ENCODE results near the gene MEX3D. TPM values are rescaled to one million over a fixed set of nuclear protein-coding genes. Genes with fewer than 3 reads are reported as not detected.

MEX3D gene
- total and polyA plus RNA-seq, 2 donors (not counting 1 experiment from before 2014, with no cell fraction given) = 0.73 to 3.0 TPM

DNA sequence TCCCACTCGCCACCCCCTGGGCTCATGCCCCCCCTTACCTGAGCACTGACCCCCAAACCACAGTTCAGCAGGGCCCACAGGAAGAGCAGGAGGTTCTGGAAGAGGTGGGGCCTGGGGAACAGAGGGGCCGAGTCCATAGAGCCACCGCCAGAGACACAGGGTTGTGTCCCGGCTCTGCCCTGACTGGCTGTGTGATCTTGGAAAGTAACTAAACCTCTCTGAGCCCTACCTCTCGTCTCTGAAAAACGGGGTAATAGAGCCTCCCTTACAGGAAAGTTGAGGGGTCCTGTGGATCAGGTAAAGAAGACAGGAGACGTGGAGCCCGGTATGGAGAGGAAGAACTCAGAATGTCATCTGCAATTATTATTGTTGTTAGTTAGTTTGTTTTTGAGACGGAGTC lies 57.3 kb downstream of the MEX3D start:
- peaks cover 21 to 22% of the 10 kb centered on the region in 2 donors for H3K4me1 ChIP-seq (ENCODE audit: control insufficient read depth in 2 of 2, insufficient read depth in 2 of 2, low read length in 2 of 2)
- no peaks in the 10 kb centered on the region for H4K20me1 ChIP-seq (ENCODE audit: control insufficient read depth, insufficient read depth, low read length, poor library complexity, severe bottlenecking)
- no peaks in the 10 kb centered on the region for H3K79me2 ChIP-seq (ENCODE audit: control insufficient read depth, insufficient read depth, low read length)
- DNase-seq (no peak), ATAC-seq (ENCODE audit: low read depth) (no peak)
- ChIA-PET CTCF (no interaction called here), POLR2A (no interaction called here)
- H3K9me3 Mint-ChIP-seq (ENCODE audit: insufficient read depth) = no peaks in the 10 kb centered on the region
- H3K27me3 ChIP-seq (replicated peaks in 1 of 4; ENCODE audit: control extremely low read depth in 1 of 4, control insufficient read depth in 3 of 4, insufficient read depth in 4 of 4, low read length in 3 of 4) = peaks cover 0 to 75% (median 17%) of the 10 kb centered on the region in 4 experiments
- H3K36me3 ChIP-seq (replicated peaks in 1 of 2; ENCODE audit: control extremely low read depth in 1 of 2, control insufficient read depth in 1 of 2, extremely low read depth in 1 of 2, insufficient read depth in 2 of 2, low read length in 1 of 2) = no peaks in the 10 kb centered on the region
- H3K4me3 ChIP-seq (ENCODE audit: control extremely low read depth in 1 of 5, extremely low read depth in 1 of 5, insufficient read depth in 1 of 5, low read depth in 2 of 5, low read length in 4 of 5) = no peak overlapping the region
- peaks cover 0 to 48% (median 7%) of the 10 kb centered on the region in 3 donors for H3K9me3 ChIP-seq (ENCODE audit: control extremely low read depth in 1 of 3, control insufficient read depth in 2 of 3, insufficient read depth in 1 of 3, low read length in 2 of 3)
- H3K27ac Mint-ChIP-seq = no peak overlapping the region
- intact Hi-C loops (cut with micrococcal nuclease) = no loop called here
- peaks cover 11% of the 10 kb centered on the region for H3K4me1 Mint-ChIP-seq
- WGBS (ENCODE audit: insufficient coverage) = 57% methylated on average over 5 of the region's 9 CpGs
- H3K4me3 Mint-ChIP-seq = no peak overlapping the region
- no peak overlapping the region for H3K9ac ChIP-seq (ENCODE audit: low read length)
- H3K4me2 ChIP-seq (replicated peaks; ENCODE audit: low read depth, low read length, poor library complexity, severe bottlenecking) = no peak overlapping the region
- H2AFZ ChIP-seq (ENCODE audit: insufficient read depth, low read depth, low read length, poor library complexity, severe bottlenecking) = no peak overlapping the region
- no peak overlapping the region for H3K27ac ChIP-seq (ENCODE audit: low read length in 2 of 2)
- no peak for TF ChIP-seq EZH2 (IDR thresholded peaks at IDR 0.05; ENCODE audit: borderline replicate concordance, insufficient read depth, low read depth, low read length, poor library complexity, severe bottlenecking)
- H3K27me3 Mint-ChIP-seq = peaks cover 37% of the 10 kb centered on the region

DNA sequence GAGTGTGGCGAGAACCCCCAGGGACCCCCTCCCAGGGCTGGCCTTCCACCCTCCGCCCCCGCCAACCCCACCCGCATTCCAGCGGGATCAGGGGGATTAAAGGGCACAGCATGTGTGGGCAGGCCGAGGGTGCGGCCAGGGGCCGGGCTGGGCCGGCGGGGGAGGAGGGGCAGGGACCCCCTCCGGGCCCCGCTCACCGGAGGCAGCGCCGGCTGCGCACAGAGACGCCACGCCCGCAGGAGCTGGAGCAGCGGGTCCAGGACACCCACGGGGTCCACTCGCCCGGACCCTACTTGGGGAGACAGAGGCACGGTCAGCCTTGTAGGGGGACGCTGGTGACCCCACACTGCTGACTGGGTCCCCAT lies 57.7 kb downstream of the MEX3D start:
- CTCF ChIA-PET = no interaction called here
- Histone ChIP-seq H3K4me1 (ENCODE audit: control insufficient read depth in 2 of 2, insufficient read depth in 2 of 2, low read length in 2 of 2) (peaks cover 21 to 22% of the 10 kb centered on the region in 2 donors), H4K20me1 (ENCODE audit: control insufficient read depth, insufficient read depth, low read length, poor library complexity, severe bottlenecking) (no peaks in the 10 kb centered on the region), H3K4me2 (replicated peaks; ENCODE audit: low read depth, low read length, poor library complexity, severe bottlenecking) (no peak overlapping the region), H3K27ac (ENCODE audit: low read length in 2 of 2) (no peak overlapping the region), H2AFZ (ENCODE audit: insufficient read depth, low read depth, low read length, poor library complexity, severe bottlenecking) (no peak overlapping the region), H3K79me2 (ENCODE audit: control insufficient read depth, insufficient read depth, low read length) (no peaks in the 10 kb centered on the region), H3K9ac (ENCODE audit: low read length) (no peak overlapping the region), H3K9me3 (ENCODE audit: control extremely low read depth in 1 of 3, control insufficient read depth in 2 of 3, insufficient read depth in 1 of 3, low read length in 2 of 3) (peaks cover 0 to 51% (median 7%) of the 10 kb centered on the region in 3 donors), H3K27me3 (replicated peaks in 1 of 4; ENCODE audit: control extremely low read depth in 1 of 4, control insufficient read depth in 3 of 4, insufficient read depth in 4 of 4, low read length in 3 of 4) (peaks cover 0 to 76% (median 18%) of the 10 kb centered on the region in 4 experiments), H3K4me3 (ENCODE audit: control extremely low read depth in 1 of 5, extremely low read depth in 1 of 5, insufficient read depth in 1 of 5, low read depth in 2 of 5, low read length in 4 of 5) (no peak overlapping the region), H3K36me3 (replicated peaks in 1 of 2; ENCODE audit: control extremely low read depth in 1 of 2, control insufficient read depth in 1 of 2, extremely low read depth in 1 of 2, insufficient read depth in 2 of 2, low read length in 1 of 2) (no peaks in the 10 kb centered on the region)
- Mint-ChIP-seq H3K4me1 (peaks cover 11% of the 10 kb centered on the region), H3K4me3 (no peak overlapping the region), H3K9me3 (ENCODE audit: insufficient read depth) (no peaks in the 10 kb centered on the region), H3K27ac (no peak overlapping the region), H3K27me3 (peaks cover 37% of the 10 kb centered on the region)
- POLR2A ChIA-PET = no interaction called here
- ATAC-seq (ENCODE audit: low read depth) (no peak), DNase-seq (no peak)
- TF ChIP-seq, protein P1, sequence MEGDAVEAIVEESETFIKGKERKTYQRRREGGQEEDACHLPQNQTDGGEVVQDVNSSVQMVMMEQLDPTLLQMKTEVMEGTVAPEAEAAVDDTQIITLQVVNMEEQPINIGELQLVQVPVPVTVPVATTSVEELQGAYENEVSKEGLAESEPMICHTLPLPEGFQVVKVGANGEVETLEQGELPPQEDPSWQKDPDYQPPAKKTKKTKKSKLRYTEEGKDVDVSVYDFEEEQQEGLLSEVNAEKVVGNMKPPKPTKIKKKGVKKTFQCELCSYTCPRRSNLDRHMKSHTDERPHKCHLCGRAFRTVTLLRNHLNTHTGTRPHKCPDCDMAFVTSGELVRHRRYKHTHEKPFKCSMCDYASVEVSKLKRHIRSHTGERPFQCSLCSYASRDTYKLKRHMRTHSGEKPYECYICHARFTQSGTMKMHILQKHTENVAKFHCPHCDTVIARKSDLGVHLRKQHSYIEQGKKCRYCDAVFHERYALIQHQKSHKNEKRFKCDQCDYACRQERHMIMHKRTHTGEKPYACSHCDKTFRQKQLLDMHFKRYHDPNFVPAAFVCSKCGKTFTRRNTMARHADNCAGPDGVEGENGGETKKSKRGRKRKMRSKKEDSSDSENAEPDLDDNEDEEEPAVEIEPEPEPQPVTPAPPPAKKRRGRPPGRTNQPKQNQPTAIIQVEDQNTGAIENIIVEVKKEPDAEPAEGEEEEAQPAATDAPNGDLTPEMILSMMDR (IDR thresholded peaks at IDR 0.05) = no peak
- intact Hi-C loops (cut with micrococcal nuclease) = no loop called here
- WGBS (ENCODE audit: insufficient coverage) = 42% methylated on average over 23 of the region's 25 CpGs
